GM21576 (cell line): ENCODE data around the gene MYL12A.
"Not testable (repeated sequence)": the region's sequence is repeated elsewhere in the genome, so short reads cannot be mapped to it uniquely, and the experiment has no call there.

Experiments
- ATAC-seq: cut with Tn5 transposase; IDR thresholded peaks from one replicate; pipeline ENCODE4 v1.9.1; 2021; ENCODE audit warnings: mild to moderate bottlenecking, moderate library complexity; ENCODE audit not compliant: unreplicated experiment

MYL12A gene

DNA sequence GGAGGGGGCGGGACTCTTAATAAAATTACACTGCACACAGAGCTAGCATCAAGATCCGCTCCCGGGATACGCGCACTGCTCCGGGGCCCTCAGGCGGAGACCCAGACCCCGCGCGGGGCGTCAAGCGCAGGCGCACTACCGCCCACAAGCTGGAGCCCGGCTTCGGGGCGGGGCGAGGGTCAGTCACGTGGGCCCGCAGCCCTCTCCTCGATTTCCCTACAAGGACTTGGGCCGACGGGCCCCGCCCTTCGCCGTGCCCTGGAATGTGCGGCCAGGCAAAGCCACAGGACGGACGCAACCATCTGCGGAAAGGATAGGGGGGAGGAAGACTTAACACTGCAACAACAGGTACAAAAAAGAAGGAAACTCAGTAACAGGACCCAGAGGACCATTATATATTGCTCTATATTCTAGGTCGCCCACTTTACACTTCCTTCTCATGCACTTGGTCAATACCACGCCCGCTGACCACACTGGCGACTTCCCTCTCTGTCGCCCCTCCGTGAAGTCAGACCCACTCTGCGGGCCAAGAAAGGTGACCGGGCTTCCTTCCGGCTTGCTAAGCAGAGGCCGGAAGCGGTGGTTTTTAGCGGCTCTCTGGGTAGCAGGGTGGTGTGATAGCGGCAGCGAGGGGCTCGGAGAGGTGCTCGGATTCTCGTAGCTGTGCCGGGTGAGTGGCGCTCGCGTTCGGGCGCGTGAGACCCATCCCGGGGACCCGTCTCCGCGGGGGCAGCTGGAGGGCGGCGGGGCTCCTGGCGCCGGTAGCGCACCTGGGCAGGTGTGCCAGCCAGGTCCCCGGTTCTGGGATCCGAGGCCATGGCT lies at the start of gene MYL12A:
Gene MYL12A (plus strand): TSS at position 562 of the 822 bp plus-strand sequence. CDS start 5,447 bp downstream, outside the sequence.
- peak; percentile 74 for ATAC-seq

DNA sequence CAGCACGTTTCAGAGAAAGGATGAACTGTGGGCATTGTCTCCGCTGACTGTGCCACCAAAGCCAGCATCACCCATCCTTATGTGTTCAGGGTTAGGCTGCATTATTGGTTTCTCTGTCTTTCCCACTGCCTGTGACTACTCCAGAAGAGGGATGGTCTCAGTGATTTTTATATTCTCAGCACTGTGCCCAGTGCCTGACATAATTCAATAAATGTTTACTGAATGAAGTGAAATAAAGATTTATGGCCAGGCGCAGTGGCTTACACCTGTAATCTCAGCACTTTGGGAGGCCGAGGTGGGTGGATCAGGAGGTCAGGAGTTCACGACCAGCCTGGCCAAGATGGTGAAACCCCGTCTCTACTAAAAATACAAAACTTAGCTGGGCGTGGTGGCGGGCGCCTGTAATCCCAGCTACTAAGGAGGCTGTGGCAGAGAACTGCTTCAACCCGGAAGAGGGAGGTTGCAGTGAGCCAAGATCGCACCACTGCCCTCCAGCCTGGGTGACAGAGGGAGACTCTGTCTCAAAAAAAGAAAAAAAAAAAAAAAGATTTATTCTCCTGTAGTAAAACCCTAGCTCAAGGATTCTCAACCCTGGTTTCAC lies 49.2 kb upstream of the MYL12A start:
- not testable (repeated sequence) for ATAC-seq

DNA sequence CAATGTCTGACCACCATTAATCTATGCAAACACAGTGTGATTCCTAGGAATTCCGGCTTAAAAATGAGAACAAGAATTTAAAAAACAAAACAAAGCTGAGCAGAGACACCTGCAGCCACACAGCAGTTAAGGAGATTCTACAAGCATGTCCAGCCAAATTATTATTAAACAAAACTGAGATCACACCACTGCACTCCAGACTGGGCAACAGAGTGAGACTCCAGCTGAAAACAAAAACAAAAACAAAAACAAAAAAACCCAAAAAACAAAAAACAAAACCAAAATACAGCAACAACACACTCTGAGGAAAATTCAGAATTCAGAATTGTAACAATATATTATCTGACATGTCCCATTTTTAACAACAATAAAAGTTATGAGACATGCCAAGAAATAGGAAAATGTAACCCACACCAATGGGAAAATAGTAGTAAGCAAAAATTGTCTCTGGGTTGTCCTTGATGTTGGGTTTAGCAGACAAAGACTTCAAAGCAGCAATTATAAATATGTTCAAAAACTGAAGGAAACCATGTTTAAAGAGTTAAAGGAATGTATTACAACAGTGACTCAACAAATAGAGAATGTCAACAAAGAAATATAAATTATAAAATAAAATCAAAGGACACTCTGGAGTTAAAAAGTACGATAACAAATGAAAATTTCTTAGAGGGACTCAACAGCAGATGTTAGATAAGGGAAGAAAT lies 47.5 kb upstream of the MYL12A start:
- no peak for ATAC-seq

GRCh38 chr18:3205239-3205638 lies 42.4 kb upstream of the MYL12A start:
- no peak for ATAC-seq

GRCh38 chr18:3207565-3207964 lies 40.0 kb upstream of the MYL12A start:
- ATAC-seq: no peak

GRCh38 chr18:3209859-3210569 lies 37.6 kb upstream of the MYL12A start:
- no peak for ATAC-seq

GRCh38 chr18:3211236-3211992 lies 36.2 kb upstream of the MYL12A start:
- ATAC-seq: no peak

DNA sequence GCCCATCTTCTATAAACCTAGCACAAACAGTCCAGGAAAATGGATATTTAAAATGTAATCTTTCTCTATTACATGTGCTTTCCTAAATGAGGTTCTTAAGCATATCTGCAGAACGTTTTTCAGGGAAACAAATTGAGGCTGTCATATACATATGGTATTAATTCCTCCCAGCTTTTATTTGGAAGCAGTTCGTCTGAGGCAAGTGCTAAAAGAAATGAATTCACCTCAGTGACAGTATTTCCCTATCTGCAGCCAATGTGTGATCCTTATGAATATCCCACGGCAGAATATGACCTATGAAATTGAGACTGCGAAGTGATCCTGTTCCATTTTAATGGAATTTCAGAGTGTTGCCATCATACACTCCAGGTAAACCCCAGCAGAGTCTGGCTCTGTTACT lies 34.9 kb upstream of the MYL12A start:
- ATAC-seq: no peak

GRCh38 chr18:3213300-3214059 lies 34.1 kb upstream of the MYL12A start:
- no peak for ATAC-seq

DNA sequence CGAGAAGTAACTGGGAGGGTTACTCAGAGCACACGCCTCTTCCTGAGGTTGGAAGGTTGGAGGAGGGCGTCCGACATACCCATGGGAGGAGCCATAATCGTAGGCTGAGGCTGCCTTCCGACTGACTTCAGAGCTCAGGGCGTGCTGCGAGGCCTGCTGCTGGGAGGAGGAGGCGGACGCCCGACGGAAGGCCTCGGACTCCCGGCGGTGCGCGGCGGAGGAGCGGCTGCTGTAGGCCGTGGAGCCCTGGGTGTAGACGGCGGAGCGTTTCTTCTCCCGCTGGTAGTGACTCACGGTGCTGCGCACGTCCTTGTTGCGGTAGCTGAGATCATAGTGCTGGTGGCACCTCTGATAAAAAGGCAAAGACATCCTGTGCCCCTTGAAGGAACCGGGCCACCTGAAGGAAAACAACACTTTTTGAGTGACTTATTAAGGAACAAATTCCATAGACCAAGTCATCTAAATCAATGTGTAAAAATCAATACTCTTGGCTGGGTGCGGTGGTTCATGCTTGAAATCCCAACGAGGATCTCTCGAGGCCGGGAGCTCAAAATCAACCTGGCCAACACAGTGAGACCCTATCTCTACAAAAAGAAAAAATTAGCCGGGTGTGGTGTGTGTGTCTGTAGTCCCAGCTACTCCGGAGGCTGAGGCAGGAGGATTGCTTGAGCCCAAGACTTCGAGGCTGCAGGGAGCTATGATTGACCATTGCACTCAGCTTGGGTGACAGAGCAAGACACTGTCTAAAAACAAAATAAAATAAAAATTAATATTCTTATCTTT lies 32.6 kb upstream of the MYL12A start:
- no peak for ATAC-seq

DNA sequence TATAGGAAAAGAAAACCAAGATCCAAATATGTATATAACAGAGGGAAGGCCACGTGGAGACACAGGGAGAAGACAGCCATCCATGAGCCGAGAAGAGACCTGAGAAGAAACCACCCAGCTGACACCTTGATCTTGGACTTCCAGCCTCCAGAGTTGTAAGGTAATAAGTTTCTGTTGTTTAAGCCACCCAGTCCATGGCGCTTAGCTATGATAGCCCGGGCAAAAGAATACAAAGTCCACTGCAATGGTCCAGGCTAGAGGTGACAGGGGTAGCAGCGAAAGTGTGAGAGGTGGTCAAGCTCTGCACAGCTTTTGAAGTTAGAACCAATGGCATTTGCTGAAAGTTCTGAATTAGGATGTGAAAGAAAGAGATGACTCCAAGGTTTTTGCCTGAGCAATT lies 30.6 kb upstream of the MYL12A start:
- ATAC-seq: no peak

GRCh38 chr18:3217948-3218647 lies 29.5 kb upstream of the MYL12A start:
- ATAC-seq: no peak

GRCh38 chr18:3218819-3219218 lies 28.8 kb upstream of the MYL12A start:
- no peak for ATAC-seq

GRCh38 chr18:3219241-3219630 lies 28.4 kb upstream of the MYL12A start:
- ATAC-seq: no peak

GRCh38 chr18:3219631-3220335 lies 27.8 kb upstream of the MYL12A start, which contains the start of gene MYOM1:
MYOM1 (minus strand) TSS chr18:3219968; CDS start chr18:3215223, 4,745 bp downstream.
- ATAC-seq: no peak

DNA sequence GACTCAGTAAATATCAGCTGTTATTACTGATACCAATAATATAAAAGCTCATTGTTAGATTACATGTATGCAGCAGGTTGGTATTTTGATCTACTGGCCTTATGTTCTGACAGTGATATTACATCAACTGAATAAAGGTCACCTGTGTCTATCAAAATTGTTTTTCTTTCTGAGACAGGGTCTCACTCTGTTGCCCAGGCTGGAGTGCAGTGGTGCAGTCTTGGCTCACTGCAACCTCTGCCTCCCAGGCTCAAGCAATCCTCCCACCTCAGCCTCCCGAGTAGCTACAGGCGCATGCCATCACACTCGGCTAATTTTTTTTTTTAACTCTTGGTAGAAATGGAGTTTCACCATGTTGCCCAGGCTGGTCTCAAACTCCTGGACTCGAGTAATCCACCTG lies 26.7 kb upstream of the MYL12A start:
- ATAC-seq: not testable (repeated sequence)

DNA sequence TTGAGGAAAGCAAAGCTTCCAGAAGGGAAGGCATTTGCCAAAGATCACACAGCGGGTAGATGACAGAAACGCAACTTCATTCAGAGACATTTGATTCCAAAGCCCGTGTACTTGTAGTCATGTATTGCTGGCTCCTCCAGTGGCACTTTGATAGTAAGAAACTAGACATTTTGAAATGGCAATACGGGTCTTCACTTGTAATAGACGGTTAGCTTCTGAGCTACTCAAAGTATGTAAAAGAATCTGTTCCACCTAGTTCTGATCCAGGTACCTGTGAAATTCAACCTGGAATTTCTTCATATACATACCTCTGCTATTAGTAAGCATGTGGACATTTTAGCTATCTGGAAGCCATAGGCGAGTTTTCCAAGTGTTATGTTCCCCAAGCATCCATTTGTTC lies 26.1 kb upstream of the MYL12A start:
- no peak for ATAC-seq

DNA sequence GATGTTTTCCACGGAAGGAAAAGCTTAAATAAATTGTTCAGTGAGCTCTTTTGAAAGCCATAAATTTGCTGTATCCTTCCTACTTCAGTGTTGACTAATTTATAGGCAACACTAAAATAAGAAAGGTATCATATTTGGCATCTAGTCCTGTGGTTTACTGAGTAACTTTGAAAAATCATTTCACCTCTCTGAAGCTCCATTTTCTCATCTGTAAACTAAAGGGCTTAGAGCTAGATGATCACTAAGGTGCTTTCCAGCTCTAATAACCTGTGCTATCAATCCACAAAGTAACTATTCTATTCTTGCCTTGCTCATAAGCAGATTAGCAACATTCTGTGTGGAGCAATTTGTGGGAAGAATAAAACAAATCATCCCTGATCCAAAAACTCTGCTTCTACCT lies 24.2 kb upstream of the MYL12A start:
- ATAC-seq: no peak
